ENCODE measurements around the gene CEMIP2.

CEMIP2 gene

GRCh38 chr9:71637375-71637774, 130.9 kb downstream of the CEMIP2 start:
- DNase-seq, result no peak

GRCh38 chr9:71636143-71636839, 132.0 kb downstream of the CEMIP2 start:
- no peak for DNase-seq

GRCh38 chr9:71634752-71635151, 133.6 kb downstream of the CEMIP2 start:
- DNase-seq, result no peak

All from stimulated activated naive CD4-positive, alpha-beta T cell (primary cell).